Epidermal melanocyte (primary cell): ENCODE data around the gene PPP5C.

ENCODE experiments used
- DNase-seq: peaks from one replicate; pipeline ENCODE4 v3.0.0; 2011; ENCODE audit warnings: low spot score; ENCODE audit not compliant: insufficient read length

The PPP5C gene

DNA sequence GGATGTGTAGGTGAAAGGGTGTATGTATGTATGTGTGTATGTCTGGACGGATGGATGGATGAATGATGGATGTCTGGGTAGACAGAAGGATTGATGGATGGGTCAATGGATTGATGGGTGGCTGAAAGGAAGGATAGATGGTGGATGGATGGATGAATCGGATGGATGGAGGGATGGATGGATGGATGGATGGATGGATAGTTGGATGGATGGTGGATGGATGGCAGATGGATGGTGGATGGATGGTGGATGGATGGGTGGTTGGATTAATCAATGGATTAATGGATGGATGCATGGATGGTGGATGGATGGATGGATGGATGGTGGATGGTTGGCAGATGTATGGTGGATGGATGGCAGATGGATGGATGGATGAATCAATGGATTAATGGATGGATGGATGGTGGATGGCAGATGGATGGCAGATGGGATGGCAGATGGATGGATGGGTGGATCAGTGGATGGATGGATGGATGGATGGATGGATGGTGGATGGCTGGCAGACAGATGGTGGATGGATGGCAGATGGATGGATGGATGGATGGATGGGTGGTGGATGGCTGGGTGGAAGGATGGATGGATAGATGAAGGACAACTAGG, 16.5 kb upstream of the PPP5C start:
- DNase-seq: no peak

- DNase-seq: no peak
Observed at GRCh38 chr19:46337487-46337886, 9.4 kb upstream of the PPP5C start.

DNA sequence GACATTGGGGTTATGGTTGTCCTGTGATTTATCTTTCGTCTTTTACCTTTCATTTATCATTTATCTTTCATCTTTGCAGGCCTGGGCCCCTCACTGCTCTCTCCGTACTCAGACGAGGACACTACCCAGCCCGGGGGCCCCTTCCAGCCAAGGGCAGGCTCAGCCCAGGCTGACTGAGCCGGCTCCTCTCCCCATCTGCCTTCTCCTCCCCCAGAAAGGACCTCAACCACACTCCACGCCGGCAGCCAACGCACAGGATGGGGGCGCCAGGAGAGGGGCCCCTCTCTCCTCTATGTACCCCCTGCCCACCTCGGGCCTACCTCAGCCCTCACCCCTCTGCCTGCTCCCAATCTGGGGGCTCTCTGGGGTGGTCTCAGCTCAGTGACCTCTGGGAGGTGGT, 7.4 kb upstream of the PPP5C start:
- no peak for DNase-seq

DNA sequence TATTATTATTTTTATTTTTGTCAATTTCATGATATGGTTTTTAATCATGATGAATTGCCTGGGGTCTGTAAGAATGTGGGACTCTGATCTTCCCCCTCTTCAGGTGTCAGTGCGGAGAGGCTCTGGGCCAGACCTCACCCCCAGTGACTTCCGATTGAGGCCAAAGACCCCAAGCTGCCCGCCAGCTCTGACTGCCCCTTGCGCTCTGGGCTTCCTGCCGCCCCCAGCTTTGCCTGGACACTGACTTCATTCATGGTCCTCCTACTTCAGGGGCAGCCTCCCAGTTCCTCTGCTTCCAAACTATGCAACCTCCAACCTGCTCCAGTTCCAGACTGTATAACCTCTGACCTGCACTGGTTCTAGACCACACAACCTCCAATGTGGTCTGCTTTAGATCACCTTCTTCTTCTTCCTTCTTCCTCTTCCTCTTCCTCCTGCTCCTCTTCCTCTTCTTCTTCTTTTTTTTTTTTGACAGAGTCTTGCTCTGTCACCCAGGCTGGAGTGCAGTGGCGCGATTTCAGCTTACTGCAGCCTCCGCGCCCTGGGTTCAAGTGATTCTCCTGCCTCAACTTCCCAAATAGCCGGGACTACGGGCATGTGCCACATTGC, 6.7 kb upstream of the PPP5C start:
- no peak for DNase-seq

DNA sequence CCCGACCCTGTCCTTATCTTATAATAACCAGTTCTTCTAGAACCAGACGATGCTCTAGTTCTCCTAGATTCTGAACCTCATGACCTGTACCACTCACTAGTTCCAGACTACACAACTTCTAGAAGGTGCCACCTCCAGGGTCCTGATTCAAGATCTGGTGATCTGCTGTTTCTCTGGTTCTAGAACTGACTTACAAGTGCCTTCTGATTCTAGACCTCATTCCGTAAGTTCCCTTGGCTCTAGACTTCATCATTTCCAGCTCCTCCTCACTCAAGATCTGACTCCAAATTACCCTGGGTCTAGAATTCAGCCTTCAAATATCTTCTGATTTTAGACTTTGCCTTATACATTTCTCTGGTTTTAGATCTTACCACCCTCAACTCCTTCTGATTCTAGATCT, 5.0 kb upstream of the PPP5C start:
- no peak for DNase-seq

GRCh38 chr19:46344363-46344762, 2.5 kb upstream of the PPP5C start:
- no peak for DNase-seq

GRCh38 chr19:46345157-46345556, 1.7 kb upstream of the PPP5C start:
- no peak for DNase-seq

DNA sequence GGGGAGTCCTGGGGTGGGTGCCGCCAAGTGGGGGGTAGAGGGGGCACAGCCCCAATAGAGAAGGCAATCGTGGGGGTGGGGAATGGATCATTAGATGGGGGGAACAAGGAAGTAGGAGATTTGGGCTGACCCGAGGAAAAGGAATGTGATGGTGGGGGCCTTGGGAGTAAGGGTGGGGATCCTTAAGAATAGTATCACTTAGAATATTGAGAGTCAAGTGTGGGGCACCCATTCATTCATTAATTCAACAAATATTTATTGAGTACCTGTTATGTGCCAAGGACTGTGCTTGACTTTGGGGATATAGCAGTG, 641 bp downstream of the PPP5C start:
- no peak for DNase-seq

- DNase-seq: no peak
Observed at GRCh38 chr19:46347985-46348384, 1.1 kb downstream of the PPP5C start.

DNA sequence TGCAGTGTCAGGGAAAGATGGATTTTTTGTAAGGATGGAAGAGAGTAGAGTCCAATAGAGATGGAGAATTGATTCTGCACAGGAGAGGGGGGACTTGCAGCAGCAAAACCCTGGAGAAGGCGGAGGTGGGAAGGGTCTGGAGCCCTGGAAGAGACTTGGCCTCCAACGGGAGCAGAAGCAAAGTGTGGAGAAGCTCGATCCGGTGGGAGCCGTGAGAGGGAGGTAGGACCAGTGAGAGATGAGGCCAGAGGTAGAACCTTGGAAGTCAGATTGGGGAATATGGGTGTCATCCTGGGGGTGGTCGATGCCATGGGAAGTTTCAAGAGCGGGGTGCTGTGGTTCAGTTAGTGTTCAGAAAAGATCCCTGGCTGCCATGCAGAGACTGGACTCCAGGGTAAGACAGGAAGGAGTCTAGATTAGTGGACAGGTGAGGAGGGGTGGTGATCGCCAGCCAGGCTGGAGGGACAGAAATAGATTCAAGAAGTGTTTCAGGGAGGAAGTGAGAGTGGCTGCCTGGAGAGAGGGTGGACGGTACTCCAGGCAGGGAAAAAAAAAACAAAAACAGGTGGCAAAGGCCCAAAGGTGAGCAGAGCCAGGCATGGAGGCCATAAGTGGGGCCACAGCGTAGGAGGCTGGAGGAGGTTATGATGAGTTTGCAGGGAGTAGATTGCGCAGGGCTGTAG, 2.6 kb downstream of the PPP5C start:
- DNase-seq: no peak

DNA sequence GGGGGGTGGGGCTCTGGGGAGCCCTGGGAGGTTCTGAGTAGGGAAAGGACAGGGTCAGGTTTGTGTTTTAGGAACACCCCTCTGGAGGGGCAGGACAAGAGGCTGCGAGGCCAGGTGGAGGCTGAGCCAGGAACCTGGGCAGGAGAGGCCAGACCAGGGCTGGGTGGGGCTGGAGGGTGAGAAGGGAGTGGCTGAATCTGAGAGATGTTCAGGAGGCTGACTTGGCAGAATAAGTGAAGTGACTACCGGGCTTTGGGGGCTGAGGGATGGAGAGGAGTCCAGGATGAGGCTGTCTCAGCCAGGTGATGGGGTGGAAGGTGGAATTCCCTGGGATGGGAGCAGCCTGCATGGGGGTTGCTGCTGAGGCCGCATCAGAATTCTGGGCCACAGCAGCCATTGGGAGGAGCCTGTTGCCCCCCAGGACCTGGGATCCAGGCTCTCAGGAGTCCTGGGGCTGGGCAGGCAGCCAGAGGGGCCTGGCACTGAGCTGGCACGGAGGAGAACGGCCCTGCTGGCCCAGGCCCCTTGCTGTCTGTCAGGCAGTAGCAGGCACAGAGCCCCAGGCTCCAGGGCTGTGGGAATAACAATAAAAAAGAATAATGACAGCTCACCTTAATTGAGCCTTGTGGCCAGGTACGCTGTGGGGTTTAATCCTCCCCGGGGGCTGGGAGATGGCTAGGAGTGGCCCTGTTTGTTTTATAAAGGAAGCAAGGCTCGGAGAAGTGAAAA, 3.3 kb downstream of the PPP5C start:
- DNase-seq: no peak

GRCh38 chr19:46350758-46351159, 3.9 kb downstream of the PPP5C start:
- DNase-seq: no peak

GRCh38 chr19:46351241-46352041, 4.6 kb downstream of the PPP5C start:
- DNase-seq: peak; percentile 45

DNA sequence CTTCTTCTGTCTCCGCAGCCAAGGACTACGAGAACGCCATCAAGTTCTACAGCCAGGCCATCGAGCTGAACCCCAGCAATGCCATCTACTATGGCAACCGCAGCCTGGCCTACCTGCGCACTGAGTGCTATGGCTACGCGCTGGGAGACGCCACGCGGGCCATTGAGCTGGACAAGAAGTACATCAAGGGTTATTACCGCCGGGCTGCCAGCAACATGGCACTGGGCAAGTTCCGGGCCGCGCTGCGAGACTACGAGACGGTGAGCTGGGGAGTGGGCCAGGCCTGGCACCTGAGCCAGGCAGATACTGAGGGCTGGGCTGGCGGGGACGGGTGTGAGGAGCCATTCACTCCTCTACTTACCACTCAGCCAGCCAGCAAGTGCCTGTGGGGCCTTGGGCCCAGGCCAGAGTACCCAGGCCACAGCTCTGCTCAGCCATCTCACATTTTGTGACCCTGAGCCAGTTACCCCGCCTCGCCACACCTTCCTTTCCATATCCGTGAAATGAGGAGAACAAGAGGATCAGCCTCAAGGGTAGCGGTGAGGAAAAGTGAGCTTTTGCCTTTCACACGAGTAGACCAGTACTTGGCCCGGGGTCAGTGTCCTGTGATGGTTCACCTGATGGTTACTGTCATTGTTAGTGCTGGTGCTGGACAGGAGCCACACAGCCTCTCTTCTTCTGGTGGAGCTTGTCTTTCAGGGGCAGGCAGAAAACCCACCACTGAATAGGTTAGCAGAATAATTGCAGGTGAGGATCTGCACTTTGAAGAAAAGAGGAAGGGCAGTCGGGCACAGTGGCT, 7.0 kb downstream of the PPP5C start:
- no peak for DNase-seq

DNA sequence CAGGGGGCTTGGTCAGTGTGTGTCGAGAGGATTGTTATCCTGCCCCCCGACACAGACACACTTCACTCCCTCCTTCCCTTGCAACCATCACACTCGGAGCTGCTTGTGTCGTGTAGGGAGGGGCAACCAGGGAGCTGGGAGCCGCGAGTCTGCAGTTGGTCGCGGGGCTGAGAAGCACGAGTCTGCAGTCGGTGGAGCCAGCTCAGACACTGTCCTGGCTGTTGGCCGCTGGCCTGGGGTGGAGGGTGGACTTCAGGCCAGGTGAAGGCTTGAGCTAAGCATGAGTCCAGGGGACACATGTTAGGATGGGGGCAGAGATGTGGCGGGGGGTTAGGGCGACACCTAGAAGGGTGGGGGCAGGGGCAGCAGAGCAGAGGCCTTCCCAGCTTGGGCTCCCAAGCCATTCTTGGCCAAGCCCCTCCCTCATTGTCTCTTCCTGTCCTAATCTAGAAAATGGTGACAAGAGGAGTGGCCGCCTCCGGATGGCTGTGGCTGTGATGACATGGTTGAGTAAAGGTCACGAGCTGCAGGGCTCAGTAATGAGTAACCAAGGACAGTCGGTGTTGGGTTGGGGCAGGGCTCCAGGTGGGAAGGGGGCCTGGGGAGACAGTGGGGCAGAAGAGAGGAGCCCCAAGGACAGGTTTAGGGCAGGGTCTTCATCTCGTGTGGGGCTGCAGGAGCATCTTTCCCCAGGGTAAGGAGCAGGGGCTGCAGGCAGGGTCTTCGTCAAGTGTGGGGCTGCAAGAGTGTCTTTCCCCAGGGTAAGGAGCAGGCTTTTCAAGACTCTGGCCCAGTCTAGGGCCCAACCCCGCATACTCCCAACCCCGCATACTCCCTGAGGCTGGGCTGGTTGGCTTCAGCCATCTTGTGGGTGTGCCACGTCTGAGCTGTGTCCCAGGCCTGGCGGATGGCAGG, 8.6 kb downstream of the PPP5C start:
- no peak for DNase-seq

GRCh38 chr19:46356149-46357055, 9.5 kb downstream of the PPP5C start:
- no peak for DNase-seq

DNA sequence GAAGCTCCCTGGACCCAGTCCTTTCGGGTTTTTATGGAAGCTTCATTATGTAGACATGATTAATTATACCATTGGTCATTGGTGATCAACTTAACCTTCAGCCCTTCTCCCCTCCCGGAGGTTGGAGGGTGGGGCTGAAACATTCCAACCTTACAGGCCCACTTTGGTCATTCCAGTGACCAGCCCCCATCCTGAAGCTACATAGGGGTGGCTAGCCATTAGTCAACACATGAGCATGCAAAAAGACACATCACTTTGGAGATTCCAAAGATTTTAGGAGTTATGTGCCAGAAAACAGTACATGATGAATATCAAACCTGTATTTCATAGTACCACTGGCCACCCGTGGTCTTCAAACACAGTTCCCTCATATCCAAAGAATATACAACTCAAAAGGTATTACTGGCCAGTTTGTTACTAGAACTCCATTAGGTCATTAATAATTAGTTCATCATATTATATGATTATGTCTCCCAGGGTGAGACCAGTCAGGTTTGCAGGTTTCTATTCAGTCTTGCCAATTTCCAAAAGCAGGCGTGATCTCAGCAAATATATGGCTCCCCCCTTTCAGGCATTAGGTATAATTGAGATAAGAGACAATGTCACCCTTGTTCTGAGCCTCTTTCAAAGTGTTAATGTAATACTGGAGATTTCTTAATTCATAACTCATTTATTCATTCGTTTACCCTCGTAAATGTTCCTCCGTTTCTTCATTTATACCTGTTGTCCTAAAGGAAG, 11.1 kb downstream of the PPP5C start:
- DNase-seq: no peak

DNA sequence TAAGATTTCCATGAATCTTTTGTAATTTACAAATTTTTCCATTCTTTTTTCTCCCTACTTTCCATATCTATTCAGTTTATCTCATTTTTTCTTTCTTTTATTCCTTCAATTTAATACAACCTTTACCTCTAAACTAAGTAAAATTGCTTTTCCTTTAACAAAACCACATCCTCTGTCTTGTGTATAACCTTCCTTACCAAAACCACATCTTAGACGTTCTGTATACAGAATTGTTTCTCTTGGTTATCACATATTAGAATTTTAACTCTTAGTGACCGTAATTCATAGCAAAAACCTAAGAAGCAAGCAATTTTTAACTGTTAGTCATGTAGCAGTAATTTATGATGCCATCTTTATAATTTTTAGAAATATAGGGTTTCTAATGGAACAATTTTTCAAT, 15.0 kb downstream of the PPP5C start:
- DNase-seq: no peak
